Smooth muscle cell of the brain vasculature (primary cell): Measurements from ENCODE around the gene WNK2.

Source experiments
- DNase-seq: peaks from one replicate; pipeline ENCODE4 v3.0.0-alpha.2; 2012; ENCODE audit warnings: low read depth, low spot score

The WNK2 gene

GRCh38 chr9:93185266-93186214 lies 1.6 kb downstream of the WNK2 start:
- no peak for DNase-seq

DNA sequence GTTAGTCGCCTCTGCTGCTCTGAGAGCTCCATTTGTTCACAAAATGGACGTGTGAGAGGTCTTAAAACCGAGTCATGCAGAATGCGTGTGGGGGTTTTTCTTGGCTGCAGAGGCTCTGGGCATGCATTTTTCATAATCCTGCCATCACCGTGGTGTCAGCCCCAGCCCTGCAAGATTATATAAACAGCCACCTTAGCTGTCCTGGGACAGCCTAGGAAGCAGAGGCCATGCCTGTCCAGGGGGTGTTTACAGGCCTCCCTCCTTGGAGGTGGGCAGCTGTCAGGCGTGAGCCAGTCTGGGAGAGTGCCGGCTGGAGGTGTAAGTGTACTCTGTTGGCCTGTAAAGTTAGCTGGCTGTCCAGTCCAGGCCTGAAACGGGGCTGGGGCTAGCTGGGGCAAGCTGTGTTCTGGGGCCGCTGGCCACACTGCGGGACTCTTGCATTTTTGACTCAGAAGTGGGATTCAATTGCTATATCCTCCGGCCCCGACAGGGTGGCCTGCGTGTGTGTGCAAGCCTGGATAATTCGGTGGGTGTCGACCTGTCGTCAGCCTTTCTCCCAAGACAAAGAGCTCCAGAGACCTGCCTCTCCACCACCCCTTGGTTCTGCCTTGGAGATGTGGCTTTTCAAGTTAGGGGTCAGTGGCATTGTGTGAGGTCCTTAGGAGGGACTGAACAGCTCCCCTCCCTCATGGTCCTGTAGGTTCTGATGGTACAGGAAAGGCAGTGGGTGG lies 2.4 kb downstream of the WNK2 start:
- DNase-seq: no peak

DNA sequence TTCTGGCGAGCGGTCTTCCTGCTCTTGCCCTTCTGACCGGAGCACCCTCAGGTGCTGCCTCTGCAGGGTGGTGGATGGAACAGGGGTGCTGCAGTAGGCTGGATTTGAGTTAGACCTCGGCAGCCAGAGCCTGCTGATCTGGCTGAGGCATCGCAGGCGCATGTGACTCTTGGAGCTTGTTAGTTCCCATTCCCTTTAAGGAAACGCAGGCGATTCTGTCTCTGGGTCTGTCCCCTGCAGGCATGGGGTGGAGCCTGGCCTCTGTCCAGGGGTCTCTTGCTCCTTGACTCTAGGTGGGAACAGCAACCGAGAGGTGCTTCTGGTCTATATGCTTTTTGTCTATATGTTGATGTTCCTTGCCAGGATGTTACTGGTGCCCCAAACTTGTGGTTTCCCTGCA lies 3.1 kb downstream of the WNK2 start:
- DNase-seq: no peak

DNA sequence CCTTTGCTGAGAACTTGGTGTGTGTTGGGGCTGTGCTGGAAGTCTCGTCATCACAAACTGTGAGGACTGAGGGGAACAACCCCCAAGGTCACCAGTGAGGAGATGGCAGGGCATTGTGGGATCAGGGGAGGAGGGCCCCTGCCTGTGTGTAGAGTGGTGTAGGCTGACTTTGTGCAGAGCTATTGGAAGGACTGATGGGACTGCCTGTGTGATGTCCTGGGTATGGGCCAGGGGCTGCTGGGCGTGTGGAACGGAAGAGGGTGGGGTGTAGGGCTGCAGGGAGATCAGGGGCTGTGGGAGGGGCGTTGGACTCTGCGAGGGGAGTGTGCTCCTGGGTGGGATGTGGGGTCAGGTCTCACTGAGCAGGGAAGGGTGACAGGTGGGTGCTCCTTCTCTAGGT lies 3.6 kb downstream of the WNK2 start:
- DNase-seq: no peak

- DNase-seq: no peak
Observed at GRCh38 chr9:93188426-93189368, 4.8 kb downstream of the WNK2 start.

DNA sequence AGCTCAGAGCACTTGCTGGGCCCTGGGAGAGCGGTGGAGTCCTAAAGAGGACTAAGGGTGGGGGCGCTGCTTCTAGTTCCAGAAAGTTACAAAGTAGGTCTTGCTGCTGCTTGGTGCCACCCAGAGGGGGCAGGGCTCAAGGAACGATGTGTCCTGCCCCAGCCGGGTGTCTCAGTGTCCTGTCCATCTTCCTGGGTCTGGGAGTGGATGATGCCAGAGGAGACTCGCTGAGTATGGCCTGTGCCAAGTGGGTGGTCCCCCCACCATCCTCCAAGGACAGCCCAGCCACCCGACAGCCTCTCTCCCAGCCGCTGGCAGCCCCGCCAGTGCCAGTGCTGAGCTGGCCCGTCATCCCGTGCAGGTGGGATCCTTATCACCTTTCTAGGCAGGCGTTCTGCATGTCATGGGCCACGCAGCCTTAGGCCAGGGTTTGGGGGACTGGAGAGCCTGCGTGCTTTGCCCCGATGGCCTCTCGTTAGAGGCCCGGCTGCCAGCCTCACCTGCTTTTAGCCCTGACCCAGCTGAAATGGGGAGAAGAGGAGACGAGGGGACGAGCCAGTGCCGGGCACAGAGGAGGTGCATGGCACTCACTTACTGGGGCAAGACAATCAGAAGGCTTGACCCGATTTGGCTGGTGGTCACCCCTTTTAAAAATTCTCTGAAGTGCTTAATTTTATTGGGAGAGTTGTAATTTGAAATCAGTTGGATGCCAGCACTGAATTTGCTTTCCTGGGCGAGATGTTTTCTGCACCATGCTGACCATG lies 5.6 kb downstream of the WNK2 start:
- DNase-seq: no peak

- no peak for DNase-seq
Observed at GRCh38 chr9:93190133-93190525, 6.2 kb downstream of the WNK2 start.

DNA sequence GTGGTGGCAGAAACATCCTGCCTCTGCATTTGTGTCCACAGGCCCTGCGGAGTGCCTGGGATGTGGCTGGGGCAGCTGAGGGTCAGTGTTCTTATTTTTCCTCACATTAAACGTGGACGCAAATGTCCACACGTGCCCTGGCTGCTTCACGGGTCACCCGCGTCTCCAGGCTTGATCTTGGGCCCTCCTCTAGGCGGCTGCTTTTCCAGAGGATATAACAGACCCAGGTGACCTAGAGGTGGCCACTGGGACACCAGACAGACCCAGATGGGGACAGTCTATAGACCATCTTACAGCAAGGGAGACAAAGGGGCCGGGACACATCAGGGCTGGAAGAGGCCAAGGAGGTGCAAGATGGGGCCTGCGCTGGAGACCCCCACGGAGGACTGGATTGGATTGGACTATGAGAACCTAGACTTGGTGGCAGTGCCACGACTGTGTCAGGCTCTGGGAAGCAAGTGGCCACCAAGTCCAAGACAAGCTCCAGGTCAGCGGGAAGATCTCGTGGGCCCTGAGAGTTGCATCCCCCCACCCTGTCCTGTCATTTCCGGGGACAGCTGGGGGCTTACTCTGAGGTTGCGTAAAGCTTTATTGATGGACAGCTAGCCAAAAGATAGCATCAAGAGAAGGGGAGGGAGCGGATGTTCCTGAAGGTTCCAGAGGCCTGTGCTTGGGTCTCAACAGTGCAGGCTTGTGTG lies 6.9 kb downstream of the WNK2 start:
- DNase-seq: no peak

GRCh38 chr9:93191354-93191660 lies 7.4 kb downstream of the WNK2 start:
- no peak for DNase-seq

DNA sequence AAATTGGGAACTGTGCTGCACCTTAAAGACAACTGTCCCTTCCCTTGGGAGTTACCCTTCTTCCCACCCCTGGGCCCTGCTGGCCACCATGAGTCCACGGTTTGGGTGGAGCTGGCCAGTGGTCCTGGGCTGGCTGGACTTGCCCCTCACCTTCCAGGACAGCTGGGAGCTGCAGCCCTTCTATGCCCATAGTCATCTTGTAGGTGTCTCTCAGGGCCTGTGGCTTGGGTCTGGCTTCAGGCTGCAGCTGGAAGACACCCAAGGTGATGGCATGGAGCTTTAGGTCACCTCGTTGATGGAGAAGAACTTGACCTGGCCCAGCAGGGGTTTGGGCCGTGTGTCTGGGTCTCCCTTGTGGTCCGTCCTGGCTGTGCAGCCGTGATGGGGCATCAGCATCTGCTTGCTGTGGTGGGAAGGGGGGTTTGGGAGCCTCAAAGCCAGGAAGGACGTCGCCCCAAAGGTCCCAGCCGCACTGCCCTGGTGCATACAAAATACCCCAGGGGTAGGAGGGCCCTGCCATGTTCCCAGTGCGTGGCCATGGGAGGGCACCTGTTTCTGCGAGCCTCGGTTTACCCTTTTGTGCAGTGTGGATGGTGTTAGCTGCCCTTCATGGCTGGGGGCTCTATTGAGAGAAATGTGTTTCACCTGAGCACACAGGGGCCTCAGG lies 8.9 kb downstream of the WNK2 start:
- no peak for DNase-seq

- DNase-seq: no peak
Observed at GRCh38 chr9:93193388-93194220, 9.7 kb downstream of the WNK2 start.

GRCh38 chr9:93194221-93194625 lies 10.3 kb downstream of the WNK2 start:
- DNase-seq: no peak

DNA sequence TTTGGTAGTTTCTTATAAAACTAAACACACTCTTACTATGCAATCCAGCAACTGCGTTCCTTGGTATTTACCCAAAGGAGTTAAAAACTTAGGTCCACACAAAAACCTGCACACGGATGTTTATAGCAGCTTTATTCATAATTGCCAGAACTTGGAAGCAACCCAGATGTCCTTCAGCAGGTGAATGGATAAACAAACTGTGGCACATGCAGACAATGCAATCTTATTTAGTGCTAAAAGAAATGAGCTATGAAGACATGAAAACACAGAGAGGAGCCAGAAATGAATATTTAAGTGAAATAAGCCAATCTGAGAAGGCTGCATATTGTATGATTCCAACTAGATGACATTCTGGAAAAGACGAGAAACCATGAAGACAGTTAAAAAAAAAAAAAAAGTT lies 10.7 kb downstream of the WNK2 start:
- no peak for DNase-seq

DNA sequence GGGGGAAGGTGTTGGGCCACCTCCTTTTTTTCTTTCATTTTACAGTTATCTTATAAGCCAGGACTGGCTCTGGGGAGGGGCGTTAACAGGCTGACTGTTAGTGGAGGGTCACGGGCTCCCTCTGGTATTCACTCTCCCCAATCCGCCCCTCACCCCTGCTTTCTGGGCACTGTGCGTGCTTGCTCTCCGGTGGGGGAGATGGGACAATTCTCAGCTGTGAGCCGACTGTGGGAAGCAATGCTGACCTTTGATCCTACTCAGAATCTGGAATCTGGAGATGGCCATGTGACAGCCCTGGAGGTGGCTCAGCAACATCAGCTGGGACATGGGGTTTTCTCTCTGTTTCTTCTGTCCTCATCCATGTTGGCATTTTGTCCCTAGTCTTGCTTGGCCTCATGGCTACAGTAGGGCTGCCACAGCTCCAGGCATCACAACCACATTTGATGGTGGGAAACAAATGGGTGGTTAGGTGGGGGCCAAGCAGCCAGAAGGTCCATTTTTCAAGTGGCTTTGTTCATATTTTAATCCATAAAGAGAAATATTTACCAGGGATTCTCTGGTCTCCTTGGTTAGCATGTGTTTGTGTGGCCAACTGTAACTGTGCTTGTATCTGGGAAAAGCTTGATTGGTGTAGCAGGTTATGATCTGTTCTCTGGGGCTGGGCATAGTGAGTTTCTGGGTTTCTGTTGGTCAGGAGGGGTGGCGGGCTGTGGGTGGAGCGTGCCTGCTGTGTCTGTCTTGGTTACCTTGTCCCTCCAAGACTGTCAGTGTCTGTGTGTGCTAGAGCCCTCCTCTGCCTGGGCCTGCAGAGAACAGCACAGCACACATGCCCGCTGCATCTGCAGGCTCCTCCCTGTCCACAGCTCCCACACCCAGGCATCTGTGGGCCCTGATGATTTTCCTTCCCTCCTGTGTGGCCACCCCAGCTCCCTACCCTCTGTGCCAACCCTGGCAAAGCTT lies 12.4 kb downstream of the WNK2 start:
- no peak for DNase-seq

- DNase-seq: no peak
Observed at GRCh38 chr9:93197670-93198069, 13.7 kb downstream of the WNK2 start.

DNA sequence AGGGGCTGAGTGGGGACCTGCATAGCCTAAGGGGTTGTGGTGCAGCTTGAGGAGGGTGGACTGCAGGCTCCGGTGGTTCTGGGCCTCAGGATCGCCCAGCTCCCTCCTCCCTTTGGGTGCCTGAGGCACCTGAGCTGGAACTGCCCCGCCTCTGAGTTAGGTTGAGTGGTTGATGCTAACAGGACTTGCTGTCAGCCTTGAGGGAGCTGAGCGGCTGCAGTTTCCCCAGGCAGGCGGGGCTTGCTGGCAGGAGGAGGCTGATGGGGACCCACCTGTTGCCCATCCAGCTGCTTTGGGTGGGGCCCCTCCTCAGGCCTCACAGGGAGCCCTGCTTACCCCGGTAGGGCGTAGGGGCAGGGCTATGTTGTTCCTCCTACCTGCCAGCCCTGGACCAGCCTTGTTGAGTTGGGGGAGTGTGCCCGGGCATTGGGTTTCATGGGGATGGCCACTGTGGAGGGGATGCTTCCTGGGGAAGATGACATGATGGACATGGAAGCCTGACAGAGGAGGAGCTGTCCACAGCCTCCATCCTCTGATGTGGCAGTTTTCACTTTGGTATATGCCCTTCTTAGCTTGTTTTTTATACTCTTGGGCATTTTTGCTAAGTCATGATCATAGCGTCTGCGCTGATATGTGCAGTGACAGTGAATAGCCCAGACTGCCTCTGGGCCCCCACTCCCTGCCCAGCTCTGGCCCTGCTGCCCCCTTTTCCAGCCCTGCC lies 14.3 kb downstream of the WNK2 start:
- DNase-seq: no peak
